AG04450 (cell line): ENCODE data around the gene MSI2. TPM values are rescaled to one million over a fixed set of nuclear protein-coding genes. Genes with fewer than 3 reads are reported as not detected.

Experiments used
- CTCF ChIA-PET: fragments of 300-600, 350-600 bp; formaldehyde crosslinking; extraction: SDS; loops from one replicate; lab custom pipeline; 2022; ENCODE audit warnings: antibody characterized with exemption, inconsistent platforms; lab: Charles Lee
- POLR2A ChIA-PET: fragments of 350-600 bp; formaldehyde crosslinking; extraction: SDS; loops from one replicate; lab custom pipeline; 2021; ENCODE audit warnings: antibody characterized with exemption, inconsistent platforms; lab: Yijun Ruan, JAX
- DNase-seq: peaks from one replicate; pipeline ENCODE4 v3.0.0-alpha.2; 2011; ENCODE audit warnings: low read depth, low spot score
- H3K27ac ChIP-seq: one replicate; pipeline ENCODE4 v1.5.1; 2012; ENCODE audit warnings: low read depth, low read length, control low read depth
- H3K27me3 ChIP-seq: one replicate; pipeline ENCODE4 v1.6.0; 2012; ENCODE audit warnings: low read length; ENCODE audit not compliant: control insufficient read depth, insufficient read depth
- H3K4me3 ChIP-seq: 2 replicates; pipeline ENCODE4 v1.5.1; 2011; ENCODE audit warnings: mild to moderate bottlenecking, low read depth, low read length, control low read depth
- H3K9me3 ChIP-seq: 2 replicates; pipeline ENCODE4 v1.5.1; 2012; ENCODE audit warnings: low read length; ENCODE audit not compliant: control insufficient read depth, insufficient read depth
- polyA plus RNA-seq: library from polyadenylated mRNA; depleted of rRNA; stranded (reverse); fragments of >200 nt; gene quantifications from 2 replicates; pipeline ENCODE4 v1.2.3, GENCODE V29; 2011
- TF ChIP-seq, protein P1 (sequence below): IDR thresholded peaks from 2 replicates; pipeline ENCODE4 v1.5.1; 2011; ENCODE audit warnings: low read depth, low read length, control low read depth, inconsistent platforms

MSI2 gene
- polyA plus RNA-seq, 1 experiment: 26.2 TPM

DNA sequence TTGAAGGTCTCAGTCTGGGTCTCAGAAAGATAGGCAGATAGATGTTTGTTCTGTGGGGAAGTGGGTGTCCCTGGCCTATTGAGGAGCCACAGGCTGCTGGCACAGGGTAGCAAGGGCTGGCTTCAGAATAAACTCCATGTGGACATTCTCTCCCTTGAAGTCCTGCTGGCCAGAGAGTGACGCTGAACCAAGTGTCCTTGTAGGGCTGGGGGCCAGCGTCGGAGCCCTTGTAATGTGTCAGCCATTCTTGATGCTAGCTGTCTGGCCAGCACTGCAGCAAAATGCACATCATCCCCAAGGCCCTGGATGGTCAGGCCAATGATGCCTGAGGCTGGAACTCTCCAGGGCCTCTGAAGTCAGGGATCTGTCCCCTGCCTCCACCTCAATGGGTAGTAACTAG lies 385.4 kb downstream of the MSI2 start:
- POLR2A ChIA-PET: interaction anchor here (1.2 kb wide), 1 partner anchor 22 kb away, joined by 3 read pairs; no protein-coding TSS in a partner anchor
- CTCF ChIA-PET: interaction anchor here (2.2 kb wide), 1 partner anchor 30 kb away, joined by 11 read pairs; no protein-coding TSS in a partner anchor
- DNase-seq: no peak
- no peaks in the 10 kb centered on the region for H3K9me3 ChIP-seq
- TF ChIP-seq, protein P1, sequence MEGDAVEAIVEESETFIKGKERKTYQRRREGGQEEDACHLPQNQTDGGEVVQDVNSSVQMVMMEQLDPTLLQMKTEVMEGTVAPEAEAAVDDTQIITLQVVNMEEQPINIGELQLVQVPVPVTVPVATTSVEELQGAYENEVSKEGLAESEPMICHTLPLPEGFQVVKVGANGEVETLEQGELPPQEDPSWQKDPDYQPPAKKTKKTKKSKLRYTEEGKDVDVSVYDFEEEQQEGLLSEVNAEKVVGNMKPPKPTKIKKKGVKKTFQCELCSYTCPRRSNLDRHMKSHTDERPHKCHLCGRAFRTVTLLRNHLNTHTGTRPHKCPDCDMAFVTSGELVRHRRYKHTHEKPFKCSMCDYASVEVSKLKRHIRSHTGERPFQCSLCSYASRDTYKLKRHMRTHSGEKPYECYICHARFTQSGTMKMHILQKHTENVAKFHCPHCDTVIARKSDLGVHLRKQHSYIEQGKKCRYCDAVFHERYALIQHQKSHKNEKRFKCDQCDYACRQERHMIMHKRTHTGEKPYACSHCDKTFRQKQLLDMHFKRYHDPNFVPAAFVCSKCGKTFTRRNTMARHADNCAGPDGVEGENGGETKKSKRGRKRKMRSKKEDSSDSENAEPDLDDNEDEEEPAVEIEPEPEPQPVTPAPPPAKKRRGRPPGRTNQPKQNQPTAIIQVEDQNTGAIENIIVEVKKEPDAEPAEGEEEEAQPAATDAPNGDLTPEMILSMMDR: no peak
- H3K27me3 ChIP-seq: no peaks in the 10 kb centered on the region
- H3K27ac ChIP-seq: no peak overlapping the region
- H3K4me3 ChIP-seq: no peak overlapping the region

DNA sequence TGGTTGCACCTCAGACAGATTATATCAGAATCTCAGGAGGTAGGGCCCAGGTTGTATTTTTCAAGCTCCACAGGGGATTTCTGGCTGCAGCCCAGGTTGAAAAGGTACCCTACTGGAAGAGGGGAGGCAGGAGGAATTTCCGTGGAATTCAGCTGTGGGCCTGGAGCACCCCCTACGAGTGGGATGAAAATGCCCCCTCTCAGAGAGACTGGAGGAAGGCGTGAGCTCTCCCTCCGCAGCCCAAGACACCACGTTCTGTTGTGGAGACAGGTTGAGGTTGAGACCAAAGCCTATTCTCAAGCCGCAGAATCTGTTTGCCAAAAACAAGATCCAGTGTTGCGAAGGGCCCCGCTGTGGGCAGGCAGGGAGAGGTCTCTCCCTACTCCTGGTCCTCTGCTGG lies 386.7 kb downstream of the MSI2 start:
- H3K27ac ChIP-seq: no peak overlapping the region
- TF ChIP-seq, protein P1: no peak
- POLR2A ChIA-PET: no interaction called here
- no peak overlapping the region for H3K4me3 ChIP-seq
- no peaks in the 10 kb centered on the region for H3K27me3 ChIP-seq
- CTCF ChIA-PET: interaction anchor here (2.2 kb wide), 1 partner anchor 29 kb away, joined by 11 read pairs; no protein-coding TSS in a partner anchor
- no peaks in the 10 kb centered on the region for H3K9me3 ChIP-seq
- no peak for DNase-seq

DNA sequence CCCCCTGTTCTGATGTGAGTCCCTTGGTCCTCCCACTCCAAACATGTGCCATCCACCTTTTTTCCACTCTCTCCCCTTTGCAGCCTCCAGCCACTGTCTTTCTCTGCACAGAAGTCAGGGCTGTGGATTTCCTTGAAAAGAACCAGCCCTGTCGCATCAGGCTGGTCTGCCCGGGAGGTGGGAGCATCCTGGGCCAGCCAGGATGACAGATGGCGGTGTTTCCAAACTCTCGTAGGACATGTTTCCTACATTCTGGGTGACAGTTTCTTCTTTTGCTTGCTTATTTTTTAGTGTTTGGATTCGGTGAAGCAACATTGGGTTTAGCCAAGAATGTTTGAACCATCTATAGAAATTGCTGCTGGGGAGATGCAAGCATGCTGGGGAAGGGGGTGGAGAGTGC lies 388.0 kb downstream of the MSI2 start:
- H3K27me3 ChIP-seq: no peaks in the 10 kb centered on the region
- ChIA-PET CTCF (no interaction called here), POLR2A (no interaction called here)
- no peak for DNase-seq
- H3K9me3 ChIP-seq: no peaks in the 10 kb centered on the region; the same call in 1 of the 2 replicates
- no peak overlapping the region for H3K27ac ChIP-seq
- TF ChIP-seq, protein P1: no peak
- no peak overlapping the region for H3K4me3 ChIP-seq

DNA sequence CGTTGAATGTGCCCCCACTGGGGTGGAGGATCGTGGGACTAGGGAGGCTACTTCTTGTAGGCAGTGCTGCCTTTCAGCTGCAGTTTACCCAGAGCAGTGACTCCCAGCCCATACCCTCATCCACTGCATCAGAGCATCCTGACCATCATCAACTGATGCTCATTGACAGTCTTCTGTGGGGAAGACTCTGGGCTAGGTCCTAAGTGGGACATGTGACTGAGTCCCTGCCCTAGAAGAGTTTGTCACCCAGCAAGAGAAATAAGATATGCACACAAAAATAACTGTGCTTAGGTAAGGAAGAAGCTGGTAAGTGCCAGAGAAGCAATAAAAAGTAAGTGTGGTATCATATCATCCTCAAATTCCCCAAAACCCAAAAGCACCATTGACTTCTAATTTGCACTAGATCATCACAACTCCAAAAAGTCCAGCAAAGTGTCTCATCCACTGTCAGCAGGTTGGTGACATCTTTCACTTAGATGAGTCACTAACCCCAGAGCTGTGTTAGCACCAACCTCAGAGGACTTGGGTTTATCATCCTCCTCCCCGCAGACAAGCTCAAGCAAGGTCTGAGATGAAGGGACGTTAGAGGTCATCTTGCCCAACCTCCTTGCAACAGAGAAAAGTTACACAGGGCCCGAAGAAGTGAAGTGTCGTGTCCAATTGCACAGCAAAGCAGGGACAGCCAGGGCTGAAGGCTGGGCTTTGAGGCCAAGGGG lies 389.8 kb downstream of the MSI2 start:
- no peaks in the 10 kb centered on the region for H3K27me3 ChIP-seq
- no peak overlapping the region for H3K4me3 ChIP-seq
- no peaks in the 10 kb centered on the region; the same call in 1 of the 2 replicates for H3K9me3 ChIP-seq
- no peak overlapping the region for H3K27ac ChIP-seq
- no peak for DNase-seq
- POLR2A ChIA-PET: no interaction called here
- CTCF ChIA-PET: interaction anchor here (1.2 kb wide), 1 partner anchor 26 kb away, joined by 4 read pairs; no protein-coding TSS in a partner anchor
- TF ChIP-seq, protein P1: no peak

DNA sequence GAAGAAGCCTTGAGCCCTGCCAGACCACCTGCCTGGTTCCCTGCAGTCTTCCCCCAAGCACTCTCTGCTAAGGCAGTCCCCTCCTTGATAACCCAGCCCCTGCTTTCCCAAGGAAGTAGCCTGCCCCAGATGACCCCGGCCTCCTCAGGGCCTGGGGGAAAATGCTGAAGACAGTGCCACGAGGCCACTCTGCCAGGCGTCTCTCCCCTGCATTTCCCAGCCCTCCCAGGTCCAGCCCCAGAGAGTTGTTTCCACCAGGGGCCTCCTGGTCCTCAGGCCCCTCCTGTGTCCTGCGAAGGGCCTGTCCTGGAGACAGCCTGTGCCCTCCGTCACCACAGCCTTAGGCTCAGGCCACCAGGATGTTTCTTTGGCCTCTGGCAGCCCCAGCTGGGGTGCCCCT lies 392.4 kb downstream of the MSI2 start:
- Histone ChIP-seq H3K27ac (no peak overlapping the region), H3K4me3 (no peak overlapping the region), H3K9me3 (no peaks in the 10 kb centered on the region; the same call in 1 of the 2 replicates), H3K27me3 (no peaks in the 10 kb centered on the region)
- DNase-seq: no peak
- TF ChIP-seq, protein P1: no peak
- ChIA-PET POLR2A (no interaction called here), CTCF (interaction anchor here (1.0 to 1.1 kb wide), 2 partner anchors 15 to 23 kb away, joined by 3 to 4 read pairs; no protein-coding TSS in a partner anchor)
